HepG2 (cell line): Measurements from ENCODE around the gene POMT2. TPM values are rescaled to one million over a fixed set of nuclear protein-coding genes. Genes with fewer than 3 reads are reported as not detected.

ENCODE experiments used
- GATAD1 ChIP-seq: IDR thresholded peaks from 2 replicates; pipeline ENCODE4 v1.6.1; 2016; ENCODE audit warnings: missing genetic modification reagents, missing compliant biosample characterization
- HOXA5 ChIP-seq: sonication (generic); formaldehyde crosslinking; IDR thresholded peaks from 2 replicates; pipeline ENCODE4 v1.4.0; 2020; ENCODE audit warnings: missing genetic modification reagents
- NRL ChIP-seq: sonication (generic); formaldehyde crosslinking; IDR thresholded peaks from 2 replicates; pipeline ENCODE4 v1.5.0; 2020; ENCODE audit warnings: missing genetic modification reagents, mild to moderate bottlenecking, moderate library complexity, borderline replicate concordance
- RFX3 ChIP-seq: IDR thresholded peaks from 2 replicates; pipeline ENCODE4 v1.6.1; 2016; ENCODE audit warnings: missing biosample characterization, missing genetic modification reagents
- SMAD9 ChIP-seq: sonication (generic); formaldehyde crosslinking; IDR thresholded peaks from 2 replicates; pipeline ENCODE4 v1.5.1; 2020; ENCODE audit warnings: mild to moderate bottlenecking, missing genetic modification reagents
- ZFYVE20 ChIP-seq: sonication (generic); formaldehyde crosslinking; IDR thresholded peaks from 2 replicates; pipeline ENCODE4 v1.8.0; 2023; ENCODE audit warnings: low read depth, mild to moderate bottlenecking, moderate library complexity, missing genetic modification reagents, borderline replicate concordance
- ZNF138 ChIP-seq: sonication (generic); formaldehyde crosslinking; IDR thresholded peaks from 2 replicates; pipeline ENCODE4 v1.5.0; 2020; ENCODE audit warnings: mild to moderate bottlenecking, low read depth, missing genetic modification reagents
- ZNF234 ChIP-seq: sonication (generic); formaldehyde crosslinking; conservative IDR thresholded peaks from 2 replicates; pipeline ENCODE4 v1.5.1; 2020; ENCODE audit warnings: mild to moderate bottlenecking, missing genetic modification reagents
- ZNF607 ChIP-seq: sonication (generic); formaldehyde crosslinking; IDR thresholded peaks from 2 replicates; pipeline ENCODE4 v1.5.1; 2020; ENCODE audit warnings: missing genetic modification reagents, mild to moderate bottlenecking, borderline replicate concordance
- ZSCAN21 ChIP-seq: sonication (generic); formaldehyde crosslinking; IDR thresholded peaks from 2 replicates; pipeline ENCODE4 v1.8.0; 2022; ENCODE audit warnings: mild to moderate bottlenecking, missing genetic modification reagents, moderate library complexity, borderline replicate concordance
- polyA plus RNA-seq, 8 experiments: library from polyadenylated mRNA; depleted of rRNA in 3 of 8; stranded (reverse) in 7 of 8; unstranded in 1 of 8; fragments of >200 nt; fragmentation: Illumina TruSeq in 4 of 8; extraction: Trizol in 4 of 8; gene quantifications; 2 replicates each; pipeline versions ENCODE4 v1.2.1 to v1.2.3, GENCODE V29; 2011 to 2016; ENCODE audit warnings: low read depth in 4 of 8, missing spikeins in 1 of 8, mixed read lengths in 1 of 8; ENCODE audit not compliant: insufficient read depth in 1 of 8
- total RNA-seq, 5 experiments: library from RNA; depleted of rRNA; stranded (reverse); fragments of >200 nt; fragmentation: Illumina TruSeq; extraction: Trizol; gene quantifications; 2 replicates each; pipeline ENCODE4 v1.2.3, GENCODE V29; 2016; ENCODE audit warnings: low read depth in 1 of 5
- TF ChIP-seq, protein P1 (sequence below): sonication (generic); formaldehyde crosslinking; IDR thresholded peaks from 2 replicates; pipeline ENCODE4 v1.8.0; 2022; ENCODE audit warnings: low read depth, missing genetic modification reagents
- TF ChIP-seq, protein P2 (sequence below): sonication (generic); formaldehyde crosslinking; IDR thresholded peaks from 2 replicates; pipeline ENCODE4 v1.4.0; 2020; ENCODE audit warnings: missing genetic modification reagents, mild to moderate bottlenecking, borderline replicate concordance
- TF ChIP-seq, protein P3 (sequence below): sonication (generic); formaldehyde crosslinking; IDR thresholded peaks from 2 replicates; pipeline ENCODE4 v1.4.0; 2020; ENCODE audit warnings: missing genetic modification reagents
- TF ChIP-seq, protein P4 (sequence below): sonication (generic); formaldehyde crosslinking; conservative IDR thresholded peaks from 2 replicates; pipeline ENCODE4 v1.8.0; 2022; ENCODE audit warnings: mild to moderate bottlenecking, moderate library complexity, missing genetic modification reagents
- TF ChIP-seq, protein P5 (sequence below): IDR thresholded peaks from 2 replicates; pipeline ENCODE4 v1.6.1; 2016; ENCODE audit warnings: mild to moderate bottlenecking
- TF ChIP-seq, protein P6 (sequence below): sonication (generic); formaldehyde crosslinking; IDR thresholded peaks from 2 replicates; pipeline ENCODE4 v1.5.0; 2020; ENCODE audit warnings: missing genetic modification reagents

POMT2 gene
- total and polyA plus RNA-seq, 2 of the 13 experiments (the other 11 are each of a cell fraction or from before 2014, with no cell fraction given): 15.3 to 15.9 TPM

DNA sequence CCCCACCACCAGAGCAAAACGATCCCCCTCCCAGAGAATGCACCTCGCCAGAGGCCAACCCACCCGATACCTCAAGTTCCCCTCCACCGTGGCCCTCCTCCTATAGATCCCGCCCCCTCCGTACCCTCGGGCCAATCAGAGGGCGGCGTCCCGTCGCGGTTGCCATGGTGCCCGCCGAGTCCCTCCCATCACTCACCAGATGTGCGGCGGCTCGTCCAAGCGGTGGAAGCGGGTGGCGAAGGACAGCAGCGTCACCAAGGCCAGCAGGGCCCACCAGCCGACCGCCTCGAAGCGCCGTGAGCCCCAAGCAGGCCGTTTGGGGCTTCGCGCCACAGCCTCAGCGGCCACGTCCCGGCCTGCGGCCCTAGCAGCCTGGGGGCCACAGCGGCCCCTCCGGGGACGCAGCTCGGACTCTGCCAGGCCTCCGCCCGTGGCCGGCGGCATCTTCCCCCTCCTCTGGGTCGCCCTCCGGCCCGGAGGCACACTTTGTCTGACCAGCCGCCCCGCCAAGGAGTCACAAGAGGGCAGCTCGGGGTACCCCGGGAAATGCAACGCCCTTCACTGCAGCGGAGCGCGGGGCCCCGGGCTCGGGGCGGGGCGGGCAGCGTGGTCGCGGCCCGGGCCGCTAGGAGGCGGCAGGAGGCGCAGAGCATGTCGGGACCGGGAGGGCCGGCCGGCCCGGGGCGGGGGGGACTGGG lies at the start of gene POMT2 (continued):
- TF ChIP-seq ZNF607 (peak; percentile 67; the same call in 1 of the 2 replicates), GATAD1 (CRISPR knock-in tag) (peak; percentile 57; the same call in 1 of the 2 replicates), ZNF234 (0 out of 2 replicates have a peak, but pooled peaks have one; percentile 54), SMAD9 (0 out of 2 replicates have a peak, but pooled peaks have one; percentile 52), NRL (peak; percentile 65), ZSCAN21 (CRISPR knock-in tag) (peak; percentile 55; the same call in 1 of the 2 replicates), HOXA5 (CRISPR knock-in tag) (peak; percentile 29; the same call in 1 of the 2 replicates), ZFYVE20 (CRISPR knock-in tag) (no peak), RFX3 (peak; percentile 96), ZNF138 (CRISPR knock-in tag) (no peak)
- TF ChIP-seq, protein P1, sequence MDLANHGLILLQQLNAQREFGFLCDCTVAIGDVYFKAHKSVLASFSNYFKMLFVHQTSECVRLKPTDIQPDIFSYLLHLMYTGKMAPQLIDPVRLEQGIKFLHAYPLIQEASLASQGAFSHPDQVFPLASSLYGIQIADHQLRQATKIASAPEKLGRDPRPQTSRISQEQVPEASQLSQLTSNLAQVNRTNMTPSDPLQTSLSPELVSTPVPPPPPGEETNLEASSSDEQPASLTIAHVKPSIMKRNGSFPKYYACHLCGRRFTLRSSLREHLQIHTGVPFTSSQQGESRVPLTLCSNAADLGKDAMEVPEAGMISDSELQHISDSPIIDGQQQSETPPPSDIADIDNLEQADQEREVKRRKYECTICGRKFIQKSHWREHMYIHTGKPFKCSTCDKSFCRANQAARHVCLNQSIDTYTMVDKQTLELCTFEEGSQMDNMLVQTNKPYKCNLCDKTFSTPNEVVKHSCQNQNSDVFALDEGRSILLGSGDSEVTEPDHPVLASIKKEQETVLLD (CRISPR knock-in tag): 0 out of 2 replicates have a peak, but pooled peaks have one; percentile 40
- TF ChIP-seq, protein P2, sequence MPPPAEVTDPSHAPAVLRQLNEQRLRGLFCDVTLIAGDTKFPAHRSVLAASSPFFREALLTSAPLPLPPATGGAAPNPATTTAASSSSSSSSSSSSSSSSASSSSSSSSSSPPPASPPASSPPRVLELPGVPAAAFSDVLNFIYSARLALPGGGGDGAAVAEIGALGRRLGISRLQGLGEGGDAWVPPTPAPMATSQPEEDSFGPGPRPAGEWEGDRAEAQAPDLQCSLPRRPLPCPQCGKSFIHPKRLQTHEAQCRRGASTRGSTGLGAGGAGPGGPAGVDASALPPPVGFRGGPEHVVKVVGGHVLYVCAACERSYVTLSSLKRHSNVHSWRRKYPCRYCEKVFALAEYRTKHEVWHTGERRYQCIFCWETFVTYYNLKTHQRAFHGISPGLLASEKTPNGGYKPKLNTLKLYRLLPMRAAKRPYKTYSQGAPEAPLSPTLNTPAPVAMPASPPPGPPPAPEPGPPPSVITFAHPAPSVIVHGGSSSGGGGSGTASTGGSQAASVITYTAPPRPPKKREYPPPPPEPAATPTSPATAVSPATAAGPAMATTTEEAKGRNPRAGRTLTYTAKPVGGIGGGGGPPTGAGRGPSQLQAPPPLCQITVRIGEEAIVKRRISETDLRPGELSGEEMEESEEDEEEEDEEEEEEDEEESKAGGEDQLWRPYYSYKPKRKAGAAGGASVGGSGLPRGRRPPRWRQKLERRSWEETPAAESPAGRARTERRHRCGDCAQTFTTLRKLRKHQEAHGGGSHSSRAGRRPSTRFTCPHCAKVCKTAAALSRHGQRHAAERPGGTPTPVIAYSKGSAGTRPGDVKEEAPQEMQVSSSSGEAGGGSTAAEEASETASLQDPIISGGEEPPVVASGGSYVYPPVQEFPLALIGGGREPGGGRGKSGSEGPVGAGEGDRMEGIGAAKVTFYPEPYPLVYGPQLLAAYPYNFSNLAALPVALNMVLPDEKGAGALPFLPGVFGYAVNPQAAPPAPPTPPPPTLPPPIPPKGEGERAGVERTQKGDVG (CRISPR knock-in tag): 0 out of 2 replicates have a peak, but pooled peaks have one; percentile 16
- TF ChIP-seq, protein P3, sequence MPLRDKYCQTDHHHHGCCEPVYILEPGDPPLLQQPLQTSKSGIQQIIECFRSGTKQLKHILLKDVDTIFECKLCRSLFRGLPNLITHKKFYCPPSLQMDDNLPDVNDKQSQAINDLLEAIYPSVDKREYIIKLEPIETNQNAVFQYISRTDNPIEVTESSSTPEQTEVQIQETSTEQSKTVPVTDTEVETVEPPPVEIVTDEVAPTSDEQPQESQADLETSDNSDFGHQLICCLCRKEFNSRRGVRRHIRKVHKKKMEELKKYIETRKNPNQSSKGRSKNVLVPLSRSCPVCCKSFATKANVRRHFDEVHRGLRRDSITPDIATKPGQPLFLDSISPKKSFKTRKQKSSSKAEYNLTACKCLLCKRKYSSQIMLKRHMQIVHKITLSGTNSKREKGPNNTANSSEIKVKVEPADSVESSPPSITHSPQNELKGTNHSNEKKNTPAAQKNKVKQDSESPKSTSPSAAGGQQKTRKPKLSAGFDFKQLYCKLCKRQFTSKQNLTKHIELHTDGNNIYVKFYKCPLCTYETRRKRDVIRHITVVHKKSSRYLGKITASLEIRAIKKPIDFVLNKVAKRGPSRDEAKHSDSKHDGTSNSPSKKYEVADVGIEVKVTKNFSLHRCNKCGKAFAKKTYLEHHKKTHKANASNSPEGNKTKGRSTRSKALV (CRISPR knock-in tag): 0 out of 2 replicates have a peak, but pooled peaks have one; percentile 64
- TF ChIP-seq, protein P4, sequence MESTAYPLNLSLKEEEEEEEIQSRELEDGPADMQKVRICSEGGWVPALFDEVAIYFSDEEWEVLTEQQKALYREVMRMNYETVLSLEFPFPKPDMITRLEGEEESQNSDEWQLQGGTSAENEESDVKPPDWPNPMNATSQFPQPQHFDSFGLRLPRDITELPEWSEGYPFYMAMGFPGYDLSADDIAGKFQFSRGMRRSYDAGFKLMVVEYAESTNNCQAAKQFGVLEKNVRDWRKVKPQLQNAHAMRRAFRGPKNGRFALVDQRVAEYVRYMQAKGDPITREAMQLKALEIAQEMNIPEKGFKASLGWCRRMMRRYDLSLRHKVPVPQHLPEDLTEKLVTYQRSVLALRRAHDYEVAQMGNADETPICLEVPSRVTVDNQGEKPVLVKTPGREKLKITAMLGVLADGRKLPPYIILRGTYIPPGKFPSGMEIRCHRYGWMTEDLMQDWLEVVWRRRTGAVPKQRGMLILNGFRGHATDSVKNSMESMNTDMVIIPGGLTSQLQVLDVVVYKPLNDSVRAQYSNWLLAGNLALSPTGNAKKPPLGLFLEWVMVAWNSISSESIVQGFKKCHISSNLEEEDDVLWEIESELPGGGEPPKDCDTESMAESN (CRISPR knock-in tag): peak; percentile 13; the same call in 1 of the 2 replicates
- TF ChIP-seq, protein P5, sequence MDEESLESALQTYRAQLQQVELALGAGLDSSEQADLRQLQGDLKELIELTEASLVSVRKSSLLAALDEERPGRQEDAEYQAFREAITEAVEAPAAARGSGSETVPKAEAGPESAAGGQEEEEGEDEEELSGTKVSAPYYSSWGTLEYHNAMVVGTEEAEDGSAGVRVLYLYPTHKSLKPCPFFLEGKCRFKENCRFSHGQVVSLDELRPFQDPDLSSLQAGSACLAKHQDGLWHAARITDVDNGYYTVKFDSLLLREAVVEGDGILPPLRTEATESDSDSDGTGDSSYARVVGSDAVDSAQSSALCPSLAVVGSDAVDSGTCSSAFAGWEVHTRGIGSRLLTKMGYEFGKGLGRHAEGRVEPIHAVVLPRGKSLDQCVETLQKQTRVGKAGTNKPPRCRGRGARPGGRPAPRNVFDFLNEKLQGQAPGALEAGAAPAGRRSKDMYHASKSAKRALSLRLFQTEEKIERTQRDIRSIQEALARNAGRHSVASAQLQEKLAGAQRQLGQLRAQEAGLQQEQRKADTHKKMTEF (CRISPR knock-in tag): peak; percentile 25; the same call in 1 of the 2 replicates
- TF ChIP-seq, protein P6, sequence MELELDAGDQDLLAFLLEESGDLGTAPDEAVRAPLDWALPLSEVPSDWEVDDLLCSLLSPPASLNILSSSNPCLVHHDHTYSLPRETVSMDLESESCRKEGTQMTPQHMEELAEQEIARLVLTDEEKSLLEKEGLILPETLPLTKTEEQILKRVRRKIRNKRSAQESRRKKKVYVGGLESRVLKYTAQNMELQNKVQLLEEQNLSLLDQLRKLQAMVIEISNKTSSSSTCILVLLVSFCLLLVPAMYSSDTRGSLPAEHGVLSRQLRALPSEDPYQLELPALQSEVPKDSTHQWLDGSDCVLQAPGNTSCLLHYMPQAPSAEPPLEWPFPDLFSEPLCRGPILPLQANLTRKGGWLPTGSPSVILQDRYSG (CRISPR knock-in tag): no peak
